GM12892 (cell line): Measurements from ENCODE around the gene CDON.

Experiments
- POLR2A ChIP-seq: IDR thresholded peaks from 2 replicates; pipeline ENCODE4 v1.6.1; 2011; ENCODE audit warnings: low read depth, low read length, control low read depth
- POLR2AphosphoS5 ChIP-seq: IDR thresholded peaks from 2 replicates; pipeline ENCODE4 v1.6.1; 2011; ENCODE audit warnings: low read depth, low read length, control low read depth
- TAF1 ChIP-seq: IDR thresholded peaks from 2 replicates; pipeline ENCODE4 v1.6.1; 2011; ENCODE audit warnings: low read depth, mild to moderate bottlenecking, control low read depth, low read length, borderline replicate concordance

DNA sequence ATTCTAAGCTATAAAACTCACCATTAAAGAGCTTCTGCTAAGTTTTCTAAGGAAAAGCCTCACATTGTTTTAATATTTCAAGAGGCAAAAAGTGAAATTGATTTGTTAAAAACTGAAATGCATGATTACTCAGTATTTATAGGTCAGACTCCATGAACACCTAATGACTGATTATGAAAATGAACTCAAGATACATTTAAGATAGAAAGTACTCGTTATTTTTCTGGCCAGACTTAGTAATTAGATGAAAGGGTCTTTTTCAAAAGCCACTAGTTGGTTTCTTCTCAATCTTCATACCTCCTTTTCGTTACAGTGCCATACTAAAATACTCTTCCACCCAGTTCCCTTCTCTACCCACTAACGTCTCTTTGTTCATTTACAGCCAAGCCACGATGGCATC lies 60.5 kb downstream of the CDON start:
- TF ChIP-seq POLR2AphosphoS5, result no peak
- no peak for TF ChIP-seq POLR2A
- TF ChIP-seq TAF1, result no peak
